ENCODE measurements around the gene PROSER3. TPM values are rescaled to one million over a fixed set of nuclear protein-coding genes. Genes with fewer than 3 reads are reported as not detected.
A peak's percentile ranks its signal among the peaks of the same experiment; 100 is the strongest.

Gene PROSER3
- total and polyA plus RNA-seq, 2 of the 13 experiments (the other 11 are each of a cell fraction or from before 2014, with no cell fraction given): 5.1 to 5.7 TPM

DNA sequence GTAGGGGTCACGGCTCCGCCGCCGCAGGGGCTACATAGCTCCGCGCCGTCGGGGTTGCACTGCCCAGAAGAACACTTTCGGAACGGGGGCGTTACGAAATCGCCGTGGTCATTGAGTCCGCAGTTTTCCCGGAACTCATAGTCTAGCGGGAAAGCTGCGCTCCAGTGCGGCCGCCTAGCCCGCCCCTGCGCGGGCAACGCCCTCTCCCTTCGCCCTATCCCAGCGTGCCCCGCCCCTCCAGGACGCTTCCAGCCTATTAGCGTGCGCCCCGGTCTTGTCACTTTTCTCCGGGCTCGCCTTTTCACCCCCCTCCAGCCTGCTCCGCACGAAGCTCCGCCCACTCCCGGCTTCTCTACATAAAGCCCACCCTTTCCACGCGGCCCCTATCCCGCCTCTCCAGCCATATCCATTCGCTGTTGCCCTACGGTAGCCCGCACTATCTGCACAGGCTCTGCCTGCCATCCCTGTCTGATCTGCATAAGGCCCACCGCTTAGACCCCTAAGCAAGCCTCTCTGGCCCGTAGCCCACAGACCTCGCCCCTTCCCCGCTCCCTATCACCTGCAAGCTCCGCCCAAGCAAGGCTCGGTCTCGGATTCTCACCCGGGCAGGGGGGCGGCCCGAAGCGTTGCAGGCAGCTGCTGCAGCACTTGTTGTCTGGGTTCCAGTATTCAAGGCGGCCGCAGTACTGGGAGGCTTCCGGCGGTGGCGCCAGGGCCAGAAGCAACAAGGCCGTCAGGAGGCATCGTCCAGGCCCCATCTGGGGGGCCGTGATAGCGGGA lies 17.4 kb upstream of the PROSER3 start (continued):
- TF ChIP-seq GATA4 (IDR thresholded peaks at IDR 0.05; ENCODE audit: borderline replicate concordance, low read depth): peak; percentile 41; the same call in 1 of the 2 replicates
- TF ChIP-seq ZNF510 (CRISPR knock-in tag; IDR thresholded peaks at IDR 0.05; ENCODE audit: low read depth): no peak
- TF ChIP-seq, protein P1, sequence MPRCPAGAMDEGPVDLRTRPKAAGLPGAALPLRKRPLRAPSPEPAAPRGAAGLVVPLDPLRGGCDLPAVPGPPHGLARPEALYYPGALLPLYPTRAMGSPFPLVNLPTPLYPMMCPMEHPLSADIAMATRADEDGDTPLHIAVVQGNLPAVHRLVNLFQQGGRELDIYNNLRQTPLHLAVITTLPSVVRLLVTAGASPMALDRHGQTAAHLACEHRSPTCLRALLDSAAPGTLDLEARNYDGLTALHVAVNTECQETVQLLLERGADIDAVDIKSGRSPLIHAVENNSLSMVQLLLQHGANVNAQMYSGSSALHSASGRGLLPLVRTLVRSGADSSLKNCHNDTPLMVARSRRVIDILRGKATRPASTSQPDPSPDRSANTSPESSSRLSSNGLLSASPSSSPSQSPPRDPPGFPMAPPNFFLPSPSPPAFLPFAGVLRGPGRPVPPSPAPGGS (CRISPR knock-in tag; IDR thresholded peaks at IDR 0.05): no peak
- no peak for TF ChIP-seq RARG (CRISPR knock-in tag; IDR thresholded peaks at IDR 0.05; ENCODE audit: low read depth)
- TF ChIP-seq, protein P2, sequence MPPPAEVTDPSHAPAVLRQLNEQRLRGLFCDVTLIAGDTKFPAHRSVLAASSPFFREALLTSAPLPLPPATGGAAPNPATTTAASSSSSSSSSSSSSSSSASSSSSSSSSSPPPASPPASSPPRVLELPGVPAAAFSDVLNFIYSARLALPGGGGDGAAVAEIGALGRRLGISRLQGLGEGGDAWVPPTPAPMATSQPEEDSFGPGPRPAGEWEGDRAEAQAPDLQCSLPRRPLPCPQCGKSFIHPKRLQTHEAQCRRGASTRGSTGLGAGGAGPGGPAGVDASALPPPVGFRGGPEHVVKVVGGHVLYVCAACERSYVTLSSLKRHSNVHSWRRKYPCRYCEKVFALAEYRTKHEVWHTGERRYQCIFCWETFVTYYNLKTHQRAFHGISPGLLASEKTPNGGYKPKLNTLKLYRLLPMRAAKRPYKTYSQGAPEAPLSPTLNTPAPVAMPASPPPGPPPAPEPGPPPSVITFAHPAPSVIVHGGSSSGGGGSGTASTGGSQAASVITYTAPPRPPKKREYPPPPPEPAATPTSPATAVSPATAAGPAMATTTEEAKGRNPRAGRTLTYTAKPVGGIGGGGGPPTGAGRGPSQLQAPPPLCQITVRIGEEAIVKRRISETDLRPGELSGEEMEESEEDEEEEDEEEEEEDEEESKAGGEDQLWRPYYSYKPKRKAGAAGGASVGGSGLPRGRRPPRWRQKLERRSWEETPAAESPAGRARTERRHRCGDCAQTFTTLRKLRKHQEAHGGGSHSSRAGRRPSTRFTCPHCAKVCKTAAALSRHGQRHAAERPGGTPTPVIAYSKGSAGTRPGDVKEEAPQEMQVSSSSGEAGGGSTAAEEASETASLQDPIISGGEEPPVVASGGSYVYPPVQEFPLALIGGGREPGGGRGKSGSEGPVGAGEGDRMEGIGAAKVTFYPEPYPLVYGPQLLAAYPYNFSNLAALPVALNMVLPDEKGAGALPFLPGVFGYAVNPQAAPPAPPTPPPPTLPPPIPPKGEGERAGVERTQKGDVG (CRISPR knock-in tag; IDR thresholded peaks at IDR 0.05; ENCODE audit: borderline replicate concordance): no peak
- TF ChIP-seq, protein P3, sequence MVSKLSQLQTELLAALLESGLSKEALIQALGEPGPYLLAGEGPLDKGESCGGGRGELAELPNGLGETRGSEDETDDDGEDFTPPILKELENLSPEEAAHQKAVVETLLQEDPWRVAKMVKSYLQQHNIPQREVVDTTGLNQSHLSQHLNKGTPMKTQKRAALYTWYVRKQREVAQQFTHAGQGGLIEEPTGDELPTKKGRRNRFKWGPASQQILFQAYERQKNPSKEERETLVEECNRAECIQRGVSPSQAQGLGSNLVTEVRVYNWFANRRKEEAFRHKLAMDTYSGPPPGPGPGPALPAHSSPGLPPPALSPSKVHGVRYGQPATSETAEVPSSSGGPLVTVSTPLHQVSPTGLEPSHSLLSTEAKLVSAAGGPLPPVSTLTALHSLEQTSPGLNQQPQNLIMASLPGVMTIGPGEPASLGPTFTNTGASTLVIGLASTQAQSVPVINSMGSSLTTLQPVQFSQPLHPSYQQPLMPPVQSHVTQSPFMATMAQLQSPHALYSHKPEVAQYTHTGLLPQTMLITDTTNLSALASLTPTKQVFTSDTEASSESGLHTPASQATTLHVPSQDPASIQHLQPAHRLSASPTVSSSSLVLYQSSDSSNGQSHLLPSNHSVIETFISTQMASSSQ (IDR thresholded peaks at IDR 0.05; ENCODE audit: low read depth): no peak
- TF ChIP-seq, protein P3 (CRISPR knock-in tag; IDR thresholded peaks at IDR 0.05; ENCODE audit: borderline replicate concordance): no peak
- no peak for TF ChIP-seq HHEX (CRISPR knock-in tag; IDR thresholded peaks at IDR 0.05)
- peak; percentile 89 for TF ChIP-seq SP2 (CRISPR knock-in tag; IDR thresholded peaks at IDR 0.05)
- TF ChIP-seq, protein P4, sequence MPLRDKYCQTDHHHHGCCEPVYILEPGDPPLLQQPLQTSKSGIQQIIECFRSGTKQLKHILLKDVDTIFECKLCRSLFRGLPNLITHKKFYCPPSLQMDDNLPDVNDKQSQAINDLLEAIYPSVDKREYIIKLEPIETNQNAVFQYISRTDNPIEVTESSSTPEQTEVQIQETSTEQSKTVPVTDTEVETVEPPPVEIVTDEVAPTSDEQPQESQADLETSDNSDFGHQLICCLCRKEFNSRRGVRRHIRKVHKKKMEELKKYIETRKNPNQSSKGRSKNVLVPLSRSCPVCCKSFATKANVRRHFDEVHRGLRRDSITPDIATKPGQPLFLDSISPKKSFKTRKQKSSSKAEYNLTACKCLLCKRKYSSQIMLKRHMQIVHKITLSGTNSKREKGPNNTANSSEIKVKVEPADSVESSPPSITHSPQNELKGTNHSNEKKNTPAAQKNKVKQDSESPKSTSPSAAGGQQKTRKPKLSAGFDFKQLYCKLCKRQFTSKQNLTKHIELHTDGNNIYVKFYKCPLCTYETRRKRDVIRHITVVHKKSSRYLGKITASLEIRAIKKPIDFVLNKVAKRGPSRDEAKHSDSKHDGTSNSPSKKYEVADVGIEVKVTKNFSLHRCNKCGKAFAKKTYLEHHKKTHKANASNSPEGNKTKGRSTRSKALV (CRISPR knock-in tag; IDR thresholded peaks at IDR 0.05): no peak
- no peak for TF ChIP-seq ARID3A (IDR thresholded peaks at IDR 0.05; ENCODE audit: low read depth, low read length)
- TF ChIP-seq ZKSCAN1 (IDR thresholded peaks at IDR 0.05; ENCODE audit: low read length): no peak
- TF ChIP-seq MTA1 (CRISPR knock-in tag; IDR thresholded peaks at IDR 0.05; ENCODE audit: borderline replicate concordance): 0 out of 2 replicates have a peak, but pooled peaks have one; percentile 13
- TF ChIP-seq ZBTB2 (CRISPR knock-in tag; IDR thresholded peaks at IDR 0.05; ENCODE audit: low read depth): 0 out of 2 replicates have a peak, but pooled peaks have one; percentile 38

All from HepG2 (cell line).